A549 (cell line): Measurements from ENCODE around the gene CBLC.

Experiments used
- CBX8 ChIP-seq: fragments of 200-600 bp; sonication (generic); IDR thresholded peaks from 2 replicates; pipeline ENCODE4 v1.6.1; 2016
- MAFK ChIP-seq: fragments of 450-650 bp; IDR thresholded peaks from 2 replicates; pipeline ENCODE4 v1.6.1; 2014; ENCODE audit not compliant: partially characterized antibody
- MYC ChIP-seq: IDR thresholded peaks from 2 replicates; pipeline ENCODE4 v1.6.1; 2012; ENCODE audit warnings: mild to moderate bottlenecking, inconsistent platforms, low read length, improper control_type of control experiment, borderline replicate concordance
- POLR2A ChIP-seq: IDR thresholded peaks from 2 replicates; pipeline ENCODE4 v1.6.1; 2012; ENCODE audit warnings: mild to moderate bottlenecking, low read length
- POLR2AphosphoS2 ChIP-seq: conservative IDR thresholded peaks from 2 replicates; pipeline ENCODE4 v1.6.1; 2012; ENCODE audit warnings: low read length, improper control_type of control experiment, inconsistent platforms
- TF ChIP-seq, protein P1 (sequence below): fragments of >200 bp; sonication (Bioruptor Twin); formaldehyde crosslinking; IDR thresholded peaks from 3 replicates; pipeline ENCODE4 v1.5.1; 2016
- TF ChIP-seq, protein P2 (sequence below): fragments of 200-600 bp; sonication (generic); IDR thresholded peaks from 2 replicates; pipeline ENCODE4 v1.6.1; 2016; ENCODE audit warnings: antibody characterized with exemption, mild to moderate bottlenecking, moderate library complexity

DNA sequence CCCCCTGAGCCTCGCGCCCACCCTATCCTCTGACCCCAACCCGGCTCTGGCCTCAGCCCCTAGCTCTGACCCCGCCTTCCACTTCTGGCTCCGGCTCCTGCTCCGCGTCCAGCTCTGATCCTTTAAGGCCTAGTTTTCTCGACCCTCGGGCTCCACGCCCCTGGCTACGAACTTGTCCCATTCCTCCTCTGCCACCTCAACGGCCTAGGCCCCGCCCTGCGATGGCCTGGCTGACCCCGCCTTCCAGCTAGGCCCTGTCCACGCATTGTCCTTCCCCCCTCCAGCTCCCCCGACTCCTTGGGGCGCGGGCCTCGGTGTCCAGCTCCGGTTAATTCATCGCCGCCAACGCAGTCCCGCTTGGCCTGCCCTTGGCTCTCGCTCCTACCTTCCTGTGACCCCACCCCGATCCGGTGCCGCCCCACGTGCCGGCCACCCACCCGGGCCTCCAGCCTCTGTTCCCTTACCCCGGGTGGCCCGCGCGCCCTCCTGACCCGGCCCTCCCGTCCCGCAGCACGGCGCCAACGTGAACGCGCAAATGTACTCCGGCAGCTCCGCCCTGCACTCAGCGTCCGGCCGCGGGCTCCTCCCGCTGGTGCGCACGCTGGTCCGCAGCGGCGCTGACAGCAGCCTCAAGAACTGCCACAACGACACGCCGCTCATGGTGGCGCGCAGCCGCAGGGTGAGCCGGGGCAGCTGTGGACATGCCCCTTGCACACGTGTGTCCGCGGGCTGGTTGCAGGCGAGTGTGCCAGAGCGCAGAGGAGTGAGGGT, 19.8 kb upstream of the CBLC start:
- TF ChIP-seq POLR2AphosphoS2 (no peak; the same call in 1 of the 2 replicates), CBX8 (no peak), MAFK (no peak), POLR2A (no peak), MYC (no peak)
- TF ChIP-seq, protein P1, sequence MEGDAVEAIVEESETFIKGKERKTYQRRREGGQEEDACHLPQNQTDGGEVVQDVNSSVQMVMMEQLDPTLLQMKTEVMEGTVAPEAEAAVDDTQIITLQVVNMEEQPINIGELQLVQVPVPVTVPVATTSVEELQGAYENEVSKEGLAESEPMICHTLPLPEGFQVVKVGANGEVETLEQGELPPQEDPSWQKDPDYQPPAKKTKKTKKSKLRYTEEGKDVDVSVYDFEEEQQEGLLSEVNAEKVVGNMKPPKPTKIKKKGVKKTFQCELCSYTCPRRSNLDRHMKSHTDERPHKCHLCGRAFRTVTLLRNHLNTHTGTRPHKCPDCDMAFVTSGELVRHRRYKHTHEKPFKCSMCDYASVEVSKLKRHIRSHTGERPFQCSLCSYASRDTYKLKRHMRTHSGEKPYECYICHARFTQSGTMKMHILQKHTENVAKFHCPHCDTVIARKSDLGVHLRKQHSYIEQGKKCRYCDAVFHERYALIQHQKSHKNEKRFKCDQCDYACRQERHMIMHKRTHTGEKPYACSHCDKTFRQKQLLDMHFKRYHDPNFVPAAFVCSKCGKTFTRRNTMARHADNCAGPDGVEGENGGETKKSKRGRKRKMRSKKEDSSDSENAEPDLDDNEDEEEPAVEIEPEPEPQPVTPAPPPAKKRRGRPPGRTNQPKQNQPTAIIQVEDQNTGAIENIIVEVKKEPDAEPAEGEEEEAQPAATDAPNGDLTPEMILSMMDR = no peak
- TF ChIP-seq, protein P2, sequence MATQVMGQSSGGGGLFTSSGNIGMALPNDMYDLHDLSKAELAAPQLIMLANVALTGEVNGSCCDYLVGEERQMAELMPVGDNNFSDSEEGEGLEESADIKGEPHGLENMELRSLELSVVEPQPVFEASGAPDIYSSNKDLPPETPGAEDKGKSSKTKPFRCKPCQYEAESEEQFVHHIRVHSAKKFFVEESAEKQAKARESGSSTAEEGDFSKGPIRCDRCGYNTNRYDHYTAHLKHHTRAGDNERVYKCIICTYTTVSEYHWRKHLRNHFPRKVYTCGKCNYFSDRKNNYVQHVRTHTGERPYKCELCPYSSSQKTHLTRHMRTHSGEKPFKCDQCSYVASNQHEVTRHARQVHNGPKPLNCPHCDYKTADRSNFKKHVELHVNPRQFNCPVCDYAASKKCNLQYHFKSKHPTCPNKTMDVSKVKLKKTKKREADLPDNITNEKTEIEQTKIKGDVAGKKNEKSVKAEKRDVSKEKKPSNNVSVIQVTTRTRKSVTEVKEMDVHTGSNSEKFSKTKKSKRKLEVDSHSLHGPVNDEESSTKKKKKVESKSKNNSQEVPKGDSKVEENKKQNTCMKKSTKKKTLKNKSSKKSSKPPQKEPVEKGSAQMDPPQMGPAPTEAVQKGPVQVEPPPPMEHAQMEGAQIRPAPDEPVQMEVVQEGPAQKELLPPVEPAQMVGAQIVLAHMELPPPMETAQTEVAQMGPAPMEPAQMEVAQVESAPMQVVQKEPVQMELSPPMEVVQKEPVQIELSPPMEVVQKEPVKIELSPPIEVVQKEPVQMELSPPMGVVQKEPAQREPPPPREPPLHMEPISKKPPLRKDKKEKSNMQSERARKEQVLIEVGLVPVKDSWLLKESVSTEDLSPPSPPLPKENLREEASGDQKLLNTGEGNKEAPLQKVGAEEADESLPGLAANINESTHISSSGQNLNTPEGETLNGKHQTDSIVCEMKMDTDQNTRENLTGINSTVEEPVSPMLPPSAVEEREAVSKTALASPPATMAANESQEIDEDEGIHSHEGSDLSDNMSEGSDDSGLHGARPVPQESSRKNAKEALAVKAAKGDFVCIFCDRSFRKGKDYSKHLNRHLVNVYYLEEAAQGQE = no peak
